Inflammatory macrophage treated with lipopolysaccharide for 4 hours (primary cell): ENCODE results near the gene ZNF217.
"Not testable (repeated sequence)": the region's sequence is repeated elsewhere in the genome, so short reads cannot be mapped to it uniquely, and the experiment has no call there.

Experiments used
- DNase-seq: peaks from one replicate; pipeline ENCODE4 v3.0.0-alpha.2; 2020

ZNF217 gene

DNA sequence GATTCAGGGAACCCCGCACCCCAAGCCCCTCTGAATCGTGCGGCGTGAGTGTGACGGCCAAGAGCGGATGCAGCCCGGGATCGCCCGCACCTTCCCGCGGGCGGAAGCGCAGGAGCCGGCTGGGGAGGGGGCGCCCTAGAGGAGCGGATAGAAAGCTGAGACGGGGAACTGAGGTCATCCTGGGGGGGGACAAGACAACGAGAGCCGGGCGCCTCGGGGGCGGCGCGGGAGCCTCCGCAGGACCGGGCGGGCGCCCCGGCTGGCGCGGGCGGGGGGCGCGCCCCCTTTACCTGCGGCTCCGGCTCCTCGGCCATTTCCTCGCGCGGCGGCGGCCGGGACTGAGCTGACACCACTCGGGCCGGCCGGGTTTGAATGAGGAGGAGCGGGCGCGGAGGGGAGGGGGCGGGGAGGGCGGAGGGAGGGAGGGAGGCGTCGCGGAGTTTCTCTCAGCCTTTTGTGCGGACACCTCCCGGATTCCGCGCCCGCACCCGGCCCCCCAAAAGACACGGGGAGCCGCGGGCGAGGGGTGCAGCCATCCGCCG is at the start of gene ZNF217:
Gene ZNF217 (minus strand): TSS at position 374 of the 542 bp plus-strand sequence. CDS start 11,013 bp downstream, outside the sequence.
- peak; percentile 56 for DNase-seq

DNA sequence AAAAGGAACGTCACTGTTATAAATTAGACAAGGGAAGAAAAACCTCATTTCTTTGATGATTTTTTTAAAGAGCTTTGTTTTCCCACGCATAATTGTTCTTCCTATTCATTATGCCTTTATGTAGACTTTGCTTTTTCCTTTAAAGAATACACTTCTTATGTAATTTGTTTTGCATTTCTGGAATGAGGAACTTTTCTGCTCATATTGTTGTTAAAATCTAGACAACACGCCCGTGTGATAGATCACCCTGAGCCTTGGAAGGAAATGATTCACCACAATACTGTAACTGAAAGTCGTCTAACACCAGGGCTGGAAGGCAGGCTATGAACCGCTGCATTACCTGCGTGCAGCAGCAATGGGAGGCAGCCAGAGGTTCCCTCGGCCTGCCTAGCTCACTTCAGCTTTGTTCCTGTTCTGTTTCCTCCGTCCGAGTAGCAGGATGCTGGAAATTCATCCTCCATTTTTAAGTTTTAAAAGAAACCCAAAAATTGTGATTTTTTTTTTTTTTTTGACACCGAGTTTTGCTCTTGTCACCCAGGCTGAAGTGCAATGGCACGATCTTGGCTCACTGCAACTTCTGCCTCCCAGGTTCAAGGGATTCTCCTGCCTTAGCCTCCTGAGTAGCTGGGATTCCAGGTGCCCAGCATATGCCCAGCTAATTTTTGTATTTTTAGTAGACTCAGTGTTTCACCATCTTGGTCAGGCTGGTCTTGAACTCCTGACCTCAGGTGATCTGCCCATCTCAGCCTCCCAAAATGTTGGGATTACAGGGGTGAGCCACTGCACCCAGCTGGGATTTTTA is 49.6 kb upstream of the ZNF217 start:
- peak; percentile 94 for DNase-seq

DNA sequence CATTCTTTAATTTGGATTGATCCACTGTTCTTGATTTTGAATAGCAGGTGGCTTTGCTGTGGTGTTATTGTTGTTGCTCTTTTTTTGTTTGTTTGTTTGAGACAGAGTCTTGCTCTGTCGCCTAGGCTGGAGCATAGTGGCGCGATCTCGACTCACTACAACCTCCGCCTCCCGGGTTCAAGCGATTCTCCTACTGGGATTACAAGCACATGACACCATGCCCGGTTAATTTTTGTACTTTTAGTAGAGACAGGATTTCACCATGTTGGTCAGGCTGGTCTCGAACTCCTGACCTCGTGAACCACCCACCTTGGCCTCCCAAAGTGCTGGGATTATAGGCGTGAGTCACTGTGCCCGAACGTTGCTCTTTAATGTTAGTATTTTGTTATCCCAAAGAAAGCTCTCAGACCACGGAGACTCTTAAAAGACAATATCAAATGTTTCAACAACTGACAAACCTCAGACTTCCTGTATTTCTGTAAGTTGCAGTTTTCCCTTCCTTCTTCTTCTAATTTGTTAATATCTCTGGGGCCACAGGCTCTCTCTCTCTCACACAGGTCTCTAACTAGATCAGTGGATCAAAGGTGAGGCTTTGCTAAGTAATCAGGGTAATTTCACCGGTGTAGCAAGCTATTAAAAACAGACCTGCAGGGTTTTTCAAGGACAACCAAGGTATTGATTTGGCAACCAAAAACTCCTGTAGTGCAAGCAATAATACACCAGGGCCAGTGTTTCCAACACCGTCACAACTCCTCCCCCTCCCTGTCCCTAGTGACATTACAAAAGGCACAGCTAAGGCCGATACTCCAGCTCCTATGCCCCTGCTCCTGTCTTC is 48.8 kb upstream of the ZNF217 start:
- peak; percentile 82 for DNase-seq

DNA sequence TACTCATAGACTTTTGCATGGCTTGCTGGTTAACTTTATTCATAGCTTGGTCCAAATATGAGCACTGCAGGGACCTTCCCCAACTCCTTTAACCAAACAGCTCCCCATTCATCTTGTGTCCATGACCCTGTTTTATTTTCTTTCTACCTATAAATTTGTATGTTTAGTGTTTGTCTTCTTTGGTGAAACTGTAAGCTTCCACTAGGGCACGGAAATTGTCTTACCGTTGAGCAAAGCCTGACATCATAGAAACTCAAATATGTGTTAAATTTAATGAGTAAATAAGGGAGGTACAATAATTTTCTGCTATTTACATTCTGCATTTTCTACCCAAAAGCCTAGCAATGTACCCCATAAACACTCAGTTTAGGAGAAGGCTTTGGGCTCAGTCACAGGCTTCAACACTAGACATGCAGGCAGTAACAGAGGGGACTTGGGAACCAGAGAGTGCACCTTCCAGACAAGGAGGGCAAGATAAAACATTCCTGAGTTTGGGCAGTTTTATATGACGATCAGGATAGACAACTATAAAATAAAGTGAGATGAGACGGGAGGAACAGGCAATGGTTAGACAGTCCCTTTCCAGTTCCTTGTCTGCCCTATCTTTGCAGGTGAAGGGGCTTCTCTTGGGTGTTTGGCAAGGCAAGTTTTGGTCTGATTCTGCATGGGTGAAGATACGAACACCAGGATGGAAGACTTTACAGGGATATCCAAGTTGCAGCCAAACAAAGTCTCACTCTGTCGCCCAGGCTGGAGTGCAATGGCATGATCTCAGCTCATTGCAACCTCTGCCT is 46.2 kb upstream of the ZNF217 start:
- DNase-seq: no peak

DNA sequence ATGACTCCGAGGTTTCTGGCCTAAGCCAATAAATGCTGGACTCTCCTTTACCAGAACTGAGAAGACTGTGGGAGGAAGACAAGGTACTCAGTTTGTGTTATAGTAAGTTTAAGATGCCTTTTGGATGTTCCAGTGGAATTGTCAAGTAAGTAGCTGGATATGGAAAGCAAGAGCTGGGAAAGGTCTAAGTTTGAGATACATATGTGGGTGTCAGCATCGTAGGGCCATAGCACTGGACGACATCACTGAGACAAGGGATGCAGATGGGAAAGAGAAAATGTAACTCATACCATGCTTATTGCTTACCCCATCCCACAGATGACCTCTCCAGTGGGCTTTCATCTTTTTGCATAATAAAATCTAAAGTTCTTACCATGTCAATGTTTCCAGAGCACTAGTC is 45.5 kb upstream of the ZNF217 start:
- no peak for DNase-seq

DNA sequence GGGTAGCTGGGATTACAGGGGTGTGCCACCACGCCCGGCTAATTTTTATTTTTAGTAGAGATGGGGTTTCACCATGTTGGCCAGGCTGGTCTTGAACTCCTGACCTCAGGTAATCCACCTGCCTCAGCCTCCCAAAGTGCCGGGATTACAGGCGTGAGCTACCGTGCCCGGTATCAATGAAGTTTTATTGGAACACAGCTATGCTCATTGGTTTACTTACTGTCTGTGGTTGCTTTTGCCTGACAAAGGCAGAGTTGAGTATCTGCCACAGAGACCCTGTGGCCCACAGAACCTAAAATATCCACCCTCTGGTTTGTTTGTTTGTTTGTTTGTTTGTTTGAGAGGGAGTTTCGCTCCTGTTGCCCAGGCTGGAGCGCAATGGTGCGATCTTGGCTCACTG is 43.7 kb upstream of the ZNF217 start:
- not testable (repeated sequence) for DNase-seq

DNA sequence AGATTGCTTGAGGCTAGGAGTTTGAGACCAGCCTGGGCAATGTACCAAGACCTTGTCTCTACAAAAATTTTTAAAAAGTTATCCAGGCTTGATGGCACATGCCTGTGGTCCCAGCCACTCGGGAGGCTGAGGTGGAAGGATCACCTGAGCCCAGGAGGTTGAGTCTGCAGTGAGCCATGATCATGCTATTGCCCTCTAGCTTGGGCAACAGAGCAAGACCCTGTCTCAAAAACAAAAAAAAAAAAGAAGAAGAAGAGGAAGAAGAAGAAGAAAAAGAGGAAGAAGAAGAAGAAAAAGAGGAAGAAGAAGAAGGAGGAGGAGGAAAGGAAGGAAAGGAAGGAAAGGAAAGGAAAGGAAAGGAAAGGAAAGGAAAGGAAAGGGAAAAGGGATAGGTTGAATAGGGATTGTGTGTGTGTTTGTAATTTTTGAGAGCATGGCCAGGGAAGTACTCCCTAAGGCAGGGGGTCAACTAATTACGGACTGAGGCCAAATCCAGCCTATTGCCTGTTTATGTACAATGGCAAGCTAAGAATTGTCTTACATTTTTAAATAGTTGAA is 43.0 kb upstream of the ZNF217 start:
- DNase-seq: no peak

DNA sequence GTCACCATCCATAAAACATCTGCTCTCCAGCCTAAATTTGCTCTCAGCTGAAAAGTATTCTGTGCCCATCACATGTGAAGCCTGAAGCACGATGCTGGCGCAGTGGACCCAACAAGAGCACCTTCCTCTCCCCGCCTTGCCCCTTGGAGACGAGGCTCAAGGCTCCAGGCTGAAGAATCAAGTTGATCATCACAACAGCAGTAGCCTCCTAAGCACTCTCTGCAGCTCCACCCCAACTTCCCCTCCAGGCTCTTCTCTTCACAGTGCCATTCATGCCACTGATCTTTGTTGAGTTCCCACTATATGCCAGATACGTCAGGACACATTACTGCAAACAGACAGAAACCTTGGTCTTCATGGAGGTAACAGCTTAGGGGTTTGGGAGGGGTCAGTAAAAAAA is 41.6 kb upstream of the ZNF217 start:
- no peak for DNase-seq

DNA sequence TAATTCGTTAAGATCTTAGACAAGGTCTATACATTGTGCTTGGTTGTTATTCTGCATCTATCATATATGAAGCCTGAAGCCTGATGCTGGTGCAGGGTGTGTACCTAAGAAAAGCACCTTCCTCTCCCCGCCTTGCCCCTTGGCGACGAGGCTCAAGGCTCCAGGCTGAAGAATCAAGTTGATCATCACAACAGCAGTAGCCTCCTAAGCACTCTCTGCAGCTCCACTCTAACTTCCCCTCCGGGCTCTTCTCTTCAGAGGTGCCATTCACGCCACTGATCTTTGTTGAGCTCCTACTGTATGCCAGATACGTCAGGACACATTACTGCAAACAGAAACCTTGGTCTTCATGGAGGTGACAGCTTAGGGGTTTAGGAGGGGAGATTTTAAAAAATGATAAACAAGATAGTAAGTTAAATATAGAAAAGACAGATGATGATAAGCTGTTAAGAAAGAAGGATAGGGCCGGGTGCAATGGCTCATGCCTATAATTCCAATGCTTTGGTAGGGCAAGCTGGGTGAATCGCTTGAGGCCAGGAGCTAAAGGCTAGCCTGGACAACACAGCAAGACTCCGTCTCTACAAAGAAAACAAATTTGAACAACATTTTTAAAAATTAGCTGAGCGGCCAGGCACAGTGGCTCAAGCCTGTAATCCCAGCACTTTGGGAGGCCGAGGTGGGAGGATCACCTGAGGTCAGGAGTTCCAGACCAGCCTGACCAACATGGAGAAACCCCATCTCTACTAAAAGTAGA is 38.4 kb upstream of the ZNF217 start:
- no peak for DNase-seq

DNA sequence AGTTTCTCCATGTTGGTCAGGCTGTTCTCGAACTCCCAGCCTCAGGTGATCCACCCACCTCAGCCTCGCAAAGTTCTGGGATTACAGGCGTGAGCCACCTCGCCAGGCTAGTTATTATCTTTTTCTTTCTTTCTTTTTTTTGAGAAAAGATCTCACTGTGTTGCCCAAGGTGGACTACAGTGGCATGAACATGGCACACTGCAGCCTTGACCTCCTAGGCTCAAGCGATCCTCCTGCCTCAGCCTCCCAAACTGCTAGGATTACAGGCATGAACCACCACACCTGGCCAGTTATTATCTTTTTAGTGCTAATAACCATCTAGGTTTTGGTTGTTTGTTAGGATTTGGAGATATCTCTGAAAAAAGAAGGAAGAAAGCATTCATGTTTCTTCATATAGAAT is 35.8 kb upstream of the ZNF217 start:
- no peak for DNase-seq

DNA sequence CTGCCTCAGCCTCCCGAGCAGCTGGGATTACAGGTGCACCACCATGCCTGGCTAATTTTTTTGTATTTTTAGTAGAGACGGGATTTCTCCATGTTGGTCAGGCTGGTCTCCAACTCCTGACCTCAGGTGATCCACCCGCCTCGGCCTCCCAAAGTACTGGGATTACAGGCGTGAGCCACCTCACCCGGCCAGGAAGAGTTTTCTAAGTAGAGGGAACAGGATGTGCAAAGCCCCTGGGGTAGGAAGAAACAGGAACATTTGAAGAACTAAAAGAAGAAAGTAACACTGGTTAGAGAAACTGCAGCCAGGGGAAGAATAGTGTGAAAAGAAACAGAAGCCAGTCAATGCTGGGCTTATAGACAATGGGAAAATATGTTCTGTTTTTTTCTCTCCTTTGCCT is 35.1 kb upstream of the ZNF217 start:
- not testable (repeated sequence) for DNase-seq

DNA sequence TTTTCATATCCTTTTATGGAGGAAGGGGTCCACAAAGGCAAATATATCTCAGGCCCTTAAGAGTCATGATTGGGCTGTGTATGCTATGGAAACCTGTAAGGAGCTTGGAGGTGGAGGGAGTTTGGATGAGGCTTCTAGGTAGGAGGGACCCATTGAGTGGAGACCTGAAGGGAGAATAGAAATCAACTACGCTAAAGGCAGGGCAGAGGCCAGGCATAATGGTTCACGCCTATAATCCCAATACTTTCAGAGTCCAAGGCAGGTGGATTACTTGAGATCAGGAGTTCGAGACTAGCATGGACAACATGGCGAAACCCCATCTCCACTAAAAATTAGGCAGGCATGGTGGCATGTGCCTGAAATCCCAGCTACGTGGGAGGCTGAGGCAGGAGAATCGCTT is 34.4 kb upstream of the ZNF217 start:
- DNase-seq: no peak

DNA sequence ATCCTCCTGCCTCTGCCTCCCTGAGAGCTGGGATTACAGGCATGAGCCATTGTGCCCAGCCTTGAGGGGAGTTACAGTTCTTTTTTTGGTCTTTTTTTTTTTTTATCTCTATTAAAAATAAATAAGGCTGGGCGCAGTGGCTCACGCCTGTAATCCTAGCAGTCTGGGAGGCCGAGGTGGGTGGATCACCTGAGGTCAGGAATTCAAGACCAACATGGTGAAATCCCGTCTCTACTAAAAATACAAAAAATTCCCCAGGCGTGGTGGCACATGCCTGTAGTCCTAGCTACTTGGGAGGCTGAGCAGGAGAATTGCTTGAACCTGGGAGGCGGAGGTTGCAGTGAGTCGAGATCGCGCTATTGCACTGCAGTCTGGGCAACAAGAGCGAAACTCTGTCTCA is 33.4 kb upstream of the ZNF217 start:
- not testable (repeated sequence) for DNase-seq

DNA sequence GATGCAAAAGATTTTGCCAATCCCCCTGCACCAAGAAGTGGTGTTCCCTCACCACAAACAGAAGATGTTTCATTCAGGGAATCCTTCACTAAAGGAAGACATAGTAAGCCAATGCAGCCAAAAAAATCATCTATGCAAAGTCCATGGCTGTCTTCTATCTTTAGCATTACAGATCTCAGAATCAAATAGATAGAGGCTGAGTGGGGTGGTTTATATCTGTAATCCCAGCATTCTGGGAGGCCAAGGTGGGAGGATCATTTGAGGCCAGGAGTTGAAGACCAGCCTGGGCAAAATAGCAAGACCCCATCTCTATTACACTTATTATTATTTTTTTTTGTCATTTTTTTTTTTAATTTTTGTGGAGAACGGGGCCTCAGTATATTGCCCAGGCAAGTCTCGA is 32.9 kb upstream of the ZNF217 start:
- DNase-seq: no peak

DNA sequence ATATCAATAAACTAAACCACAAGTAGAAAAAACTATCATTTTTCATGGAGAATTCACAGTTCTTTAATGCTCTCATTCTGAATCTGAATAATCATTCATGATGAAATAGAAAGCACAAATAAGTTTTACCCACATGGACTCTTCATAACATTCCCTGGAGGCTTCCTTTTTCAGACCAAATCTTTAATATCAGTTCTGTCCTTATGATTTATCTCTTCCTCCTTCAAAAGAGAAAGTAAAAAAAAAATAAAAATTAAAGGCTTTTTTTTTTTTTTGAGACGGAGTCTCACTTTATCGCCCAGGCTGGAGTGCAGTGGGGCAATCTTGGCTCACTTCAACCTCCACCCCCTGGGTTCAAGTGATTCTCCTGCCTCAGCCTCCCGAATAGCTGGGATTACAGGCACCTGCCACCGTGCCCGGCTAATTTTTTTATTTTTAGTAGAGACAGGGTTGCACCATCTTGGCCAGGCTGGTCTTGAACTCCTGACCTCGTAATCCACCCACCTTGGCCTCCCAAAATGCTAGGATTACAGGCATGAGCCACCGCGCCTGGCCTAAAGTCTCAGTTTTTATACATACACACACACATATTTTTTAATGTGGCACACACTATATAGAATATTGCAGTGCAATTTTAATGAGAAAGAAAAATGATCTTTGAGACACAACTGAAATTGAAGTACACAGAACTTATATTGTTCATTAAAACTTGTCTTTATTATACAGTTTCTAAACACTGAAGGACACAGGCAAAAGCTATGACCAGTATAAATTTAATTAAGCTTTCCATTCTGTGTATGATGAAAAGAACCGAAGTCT is 31.9 kb upstream of the ZNF217 start:
- peak; percentile 49 for DNase-seq

DNA sequence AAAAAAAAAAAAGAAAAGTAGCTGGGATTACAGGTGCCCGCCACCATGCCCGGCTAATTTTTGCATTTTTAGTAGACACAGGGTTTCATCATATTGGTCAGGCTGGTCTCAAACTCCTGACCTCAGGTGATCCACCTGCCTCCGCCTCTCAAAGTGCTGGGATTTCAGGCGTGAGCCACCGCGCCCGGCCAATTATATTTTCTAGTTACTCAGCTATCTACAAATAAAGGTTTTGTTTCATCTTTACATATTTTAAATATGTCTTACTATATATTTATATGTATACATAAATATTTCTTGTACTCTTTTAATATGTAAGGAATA is 31.2 kb upstream of the ZNF217 start:
- DNase-seq: not testable (repeated sequence)

DNA sequence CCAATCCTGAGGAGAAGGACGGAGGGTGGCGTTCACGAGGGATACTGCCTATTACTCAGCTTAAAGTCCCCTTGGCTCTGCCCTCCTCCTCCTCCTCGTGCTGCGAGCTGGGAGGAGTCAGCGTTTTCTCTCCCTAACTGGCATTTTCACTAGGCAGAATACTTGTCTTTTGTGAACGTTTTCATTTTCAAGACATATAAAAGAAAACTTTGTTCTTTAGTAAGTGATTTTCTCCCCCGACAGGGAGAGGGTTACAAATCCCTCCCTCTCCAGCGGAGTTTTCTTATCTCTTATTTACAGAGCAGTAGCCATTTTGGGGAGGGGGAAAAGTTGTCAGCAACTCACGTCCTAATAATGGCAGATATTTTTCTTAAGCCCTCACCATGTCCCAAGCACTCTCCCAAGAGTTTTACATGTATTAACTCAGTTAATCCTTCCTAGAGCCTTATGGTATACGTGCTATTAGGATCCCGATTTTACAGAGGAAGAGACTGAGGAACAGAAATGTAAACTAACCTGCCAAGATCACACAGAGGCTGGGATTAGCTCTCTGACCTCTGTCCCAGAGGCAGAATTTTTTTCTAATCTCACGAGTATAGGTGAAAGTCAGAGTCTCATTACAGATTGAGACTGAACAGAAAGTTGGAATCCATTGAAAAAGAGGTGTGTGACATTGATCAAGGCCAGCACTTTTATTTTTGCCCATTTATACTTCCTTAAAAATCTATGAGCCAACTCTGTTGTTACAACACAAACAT is 30.0 kb upstream of the ZNF217 start:
- peak; percentile 80 for DNase-seq

DNA sequence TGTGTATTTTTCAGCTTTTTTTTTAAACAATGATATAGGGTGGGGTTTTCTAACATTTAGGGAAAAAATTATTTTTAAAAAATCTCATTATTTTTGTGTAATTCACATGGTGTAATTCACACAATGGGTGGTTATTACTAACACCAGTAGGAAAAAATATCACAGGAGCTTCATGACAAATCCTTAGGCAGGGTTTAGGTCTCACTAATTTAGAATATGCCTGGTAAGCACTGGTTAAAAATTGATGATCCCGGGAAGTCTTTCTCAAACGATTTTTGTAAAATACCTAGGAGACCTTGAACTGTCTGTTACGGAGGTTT is 29.5 kb upstream of the ZNF217 start:
- DNase-seq: no peak

DNA sequence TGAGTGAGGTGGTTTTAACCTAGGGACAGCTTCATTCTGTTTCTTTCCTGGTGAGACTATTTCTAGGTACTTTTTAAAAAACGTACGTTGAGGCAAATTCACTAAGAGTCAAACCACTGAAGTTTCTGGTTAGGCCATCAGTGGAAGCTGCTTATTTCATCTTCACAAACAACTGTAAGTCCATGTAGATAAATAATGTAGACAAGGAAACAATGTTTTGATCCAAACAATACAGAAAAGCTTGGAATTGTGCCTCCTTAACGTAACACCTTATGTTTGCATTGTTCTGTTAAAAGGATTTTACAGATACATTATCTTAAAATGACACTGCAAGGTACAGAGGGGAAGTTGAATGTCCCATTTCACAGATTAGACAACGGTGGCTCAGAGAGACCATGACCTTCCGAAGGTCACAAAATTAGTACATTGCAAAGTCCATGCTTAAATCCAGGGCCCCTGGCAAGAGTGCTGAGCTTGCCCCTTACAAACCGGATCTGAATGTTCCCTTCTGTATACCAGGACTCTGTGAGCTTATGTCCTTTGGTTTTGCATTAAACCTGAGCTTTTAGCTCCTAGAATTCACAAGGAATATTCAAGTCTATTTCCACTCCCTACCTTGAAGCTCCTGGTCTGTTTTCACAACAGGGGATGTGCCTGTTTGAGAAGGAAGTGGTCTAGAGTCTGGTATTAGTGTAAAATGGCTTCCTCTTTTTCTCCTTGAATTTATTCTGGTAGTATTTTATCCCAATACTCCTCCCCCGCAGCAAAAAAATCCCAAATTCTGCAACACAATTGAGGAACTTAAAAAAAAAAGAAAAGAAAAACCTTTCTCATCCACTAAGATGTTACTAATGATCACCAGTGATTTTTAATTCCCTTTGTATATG is 28.9 kb upstream of the ZNF217 start:
- DNase-seq: peak; percentile 96
